Colonic mucosa (tissue), 4 donors: ENCODE measurements around the gene ZCRB1. TPM values are rescaled to one million over a fixed set of nuclear protein-coding genes. Genes with fewer than 3 reads are reported as not detected.
"Not testable (repeated sequence)": the region's sequence is repeated elsewhere in the genome, so short reads cannot be mapped to it uniquely, and the experiment has no call there.

Experiments
- DNase-seq: peaks from one replicate; pipeline ENCODE4 v3.0.0-alpha.2; 2020
- H3K27ac ChIP-seq: fragments of 200-600 bp; one replicate; pipeline ENCODE4 v1.8.0; 2021
- H3K27me3 ChIP-seq: fragments of 200-600 bp; one replicate; pipeline ENCODE4 v1.8.0; 2021
- H3K36me3 ChIP-seq: fragments of 200-600 bp; one replicate; pipeline ENCODE4 v1.8.0; 2021
- H3K4me1 ChIP-seq: fragments of 200-600 bp; one replicate; pipeline ENCODE4 v1.8.0; 2021; ENCODE audit warnings: mild to moderate bottlenecking
- H3K4me3 ChIP-seq: fragments of 200-600 bp; one replicate; pipeline ENCODE4 v1.8.0; 2021
- H3K9ac ChIP-seq, 2 donors: one replicate each; pipeline ENCODE4 v1.7.0; 2013; ENCODE audit warnings: control low read depth in 2 of 2, low read depth in 2 of 2, low read length in 2 of 2
- H3K9me3 ChIP-seq: fragments of 200-600 bp; one replicate; pipeline ENCODE4 v1.8.0; 2021
- intact Hi-C: fragments of 100-400 bp; cut with DNase I; formaldehyde crosslinking; loops from one replicate; pipeline ENCODE4 v1.14.1; 2022
- total RNA-seq, 2 donors: library from RNA; stranded (reverse); fragmentation: NEBNext Ultra II Directional in 1 of 2; extraction: Animal tissue kit (Norgen Biotek cat#: 25700) in 1 of 2; gene quantifications; one replicate each; pipeline ENCODE4 v1.2.1, GENCODE V29; 2021
- TF ChIP-seq, protein P1 (sequence below): fragments of 200-600 bp; IDR thresholded peaks from one replicate; pipeline ENCODE4 v1.8.0; 2022; ENCODE audit warnings: antibody characterized with exemption, mild to moderate bottlenecking
- donor health status: healthy.
- donor health status: DM: no; HTN: no; CAD: no.
- donor health status: DM: no; HTN: no; CAD: no.

Gene ZCRB1
- total RNA-seq, 2 donors from 2014 or later = 31.2 to 35.5 TPM

DNA sequence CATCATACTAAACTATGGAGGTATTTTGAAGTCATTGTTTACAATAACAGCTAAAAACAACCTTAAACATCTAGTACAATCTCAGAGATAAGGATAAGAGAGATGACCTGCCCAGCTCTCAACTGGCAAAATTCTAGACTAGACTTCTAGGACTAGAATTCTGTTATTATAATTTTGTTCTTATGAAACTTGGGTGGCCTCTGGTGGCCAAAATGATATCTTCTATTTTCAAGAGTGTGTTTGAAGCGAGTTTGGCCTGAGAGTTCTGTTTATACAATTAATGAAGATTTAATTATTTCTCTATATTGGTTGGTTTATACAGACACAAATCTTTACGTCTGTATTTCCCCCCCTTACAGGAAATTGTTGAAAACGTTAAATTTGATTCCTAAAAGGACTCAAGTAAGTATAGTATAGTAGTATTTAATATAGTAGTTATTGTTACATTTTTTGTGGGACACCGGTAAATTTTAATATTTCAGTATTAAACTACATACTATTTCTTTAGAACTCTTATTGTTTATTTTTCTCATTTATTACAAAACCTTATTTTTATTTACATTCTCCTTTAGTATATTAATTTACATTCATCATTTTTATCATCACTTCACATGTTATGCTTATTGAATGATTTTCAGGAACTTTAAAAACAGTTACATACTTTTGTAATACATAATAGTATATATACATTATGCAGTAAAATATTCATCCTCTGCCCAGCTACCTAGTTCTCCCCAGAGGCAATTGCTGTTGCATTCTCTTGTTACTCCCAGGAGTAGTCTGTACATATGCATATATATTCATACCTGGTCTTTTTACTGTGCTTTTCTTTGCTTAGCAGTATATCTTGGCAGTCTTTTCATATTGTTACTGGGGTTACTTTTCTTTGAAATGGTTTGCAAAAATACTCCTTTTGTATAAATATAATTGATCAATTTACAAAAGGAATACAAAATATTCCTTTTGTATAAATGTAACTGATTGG lies 6.7 kb upstream of the ZCRB1 start:
- DNase-seq = peak; percentile 30
- Histone ChIP-seq H3K4me1 (peaks cover 2% of the 10 kb centered on the region), H3K9me3 (no peaks in the 10 kb centered on the region), H3K9ac (no peak overlapping the region), H3K27me3 (no peaks in the 10 kb centered on the region), H3K4me3 (no peak overlapping the region), H3K27ac (no peak overlapping the region), H3K36me3 (no peaks in the 10 kb centered on the region)
- TF ChIP-seq, protein P1, sequence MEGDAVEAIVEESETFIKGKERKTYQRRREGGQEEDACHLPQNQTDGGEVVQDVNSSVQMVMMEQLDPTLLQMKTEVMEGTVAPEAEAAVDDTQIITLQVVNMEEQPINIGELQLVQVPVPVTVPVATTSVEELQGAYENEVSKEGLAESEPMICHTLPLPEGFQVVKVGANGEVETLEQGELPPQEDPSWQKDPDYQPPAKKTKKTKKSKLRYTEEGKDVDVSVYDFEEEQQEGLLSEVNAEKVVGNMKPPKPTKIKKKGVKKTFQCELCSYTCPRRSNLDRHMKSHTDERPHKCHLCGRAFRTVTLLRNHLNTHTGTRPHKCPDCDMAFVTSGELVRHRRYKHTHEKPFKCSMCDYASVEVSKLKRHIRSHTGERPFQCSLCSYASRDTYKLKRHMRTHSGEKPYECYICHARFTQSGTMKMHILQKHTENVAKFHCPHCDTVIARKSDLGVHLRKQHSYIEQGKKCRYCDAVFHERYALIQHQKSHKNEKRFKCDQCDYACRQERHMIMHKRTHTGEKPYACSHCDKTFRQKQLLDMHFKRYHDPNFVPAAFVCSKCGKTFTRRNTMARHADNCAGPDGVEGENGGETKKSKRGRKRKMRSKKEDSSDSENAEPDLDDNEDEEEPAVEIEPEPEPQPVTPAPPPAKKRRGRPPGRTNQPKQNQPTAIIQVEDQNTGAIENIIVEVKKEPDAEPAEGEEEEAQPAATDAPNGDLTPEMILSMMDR = peak; percentile 62
- intact Hi-C loops = loop anchor here (5.0 kb wide), 1 partner anchor 200 kb away; no protein-coding TSS in a partner anchor

DNA sequence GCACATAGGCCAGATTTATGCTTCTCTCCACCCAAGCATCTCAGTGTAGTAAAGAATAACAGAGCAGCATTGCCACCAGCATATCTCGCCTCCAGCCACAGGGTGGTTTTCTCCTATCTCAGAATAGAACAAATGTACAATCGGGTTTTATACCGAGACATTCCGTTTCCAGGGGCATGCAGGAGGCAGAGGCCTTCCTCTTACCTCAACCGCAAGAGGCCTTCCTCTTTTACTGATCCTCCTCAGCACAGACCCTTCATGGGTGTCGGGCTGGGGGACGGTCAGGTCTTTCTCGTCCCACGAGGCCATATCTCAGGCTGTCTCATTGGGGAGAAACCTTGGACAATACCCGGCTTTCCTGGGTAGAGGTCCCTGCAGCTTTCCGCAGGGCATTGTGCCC lies 4.2 kb upstream of the ZCRB1 start:
- H3K4me3 ChIP-seq, DNase-seq, H3K9ac ChIP-seq, H3K9me3 ChIP-seq, H3K36me3 ChIP-seq, H3K27ac ChIP-seq, H3K4me1 ChIP-seq, H3K27me3 ChIP-seq: not testable (repeated sequence)
- intact Hi-C loops = loop anchor here (5.0 kb wide), 1 partner anchor 198 kb away; no protein-coding TSS in a partner anchor

DNA sequence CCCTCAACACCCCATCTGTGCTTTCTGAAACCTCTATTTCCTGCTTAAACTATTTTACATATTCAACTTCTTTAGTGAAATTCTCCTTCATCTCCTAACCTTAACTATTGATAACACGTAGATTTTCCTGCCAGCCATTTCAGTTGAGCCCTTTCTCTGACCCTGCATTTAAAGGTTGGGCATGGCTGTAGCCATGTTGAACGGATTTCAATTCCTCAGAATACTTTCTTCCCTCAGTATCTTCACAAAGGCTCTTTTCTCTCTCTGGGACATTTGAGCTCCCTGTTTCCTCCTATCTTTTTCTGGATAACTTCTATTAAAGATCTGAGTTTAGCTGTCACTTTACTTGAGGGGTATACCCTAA lies 1.3 kb upstream of the ZCRB1 start:
- Histone ChIP-seq H3K9me3 (no peaks in the 10 kb centered on the region), H3K27ac (no peak overlapping the region), H3K4me3 (peak overlapping the region; percentile 51), H3K4me1 (peaks cover 7% of the 10 kb centered on the region), H3K9ac (peak overlapping the region; percentile 41 to 89), H3K36me3 (no peaks in the 10 kb centered on the region), H3K27me3 (no peaks in the 10 kb centered on the region)
- TF ChIP-seq, protein P1 = no peak
- no peak for DNase-seq
- intact Hi-C loops = no loop called here

GRCh38 chr12:42326541-42327226 lies 790 bp upstream of the ZCRB1 start:
- Histone ChIP-seq H3K36me3 (no peaks in the 10 kb centered on the region), H3K4me1 (peaks cover 7% of the 10 kb centered on the region), H3K4me3 (peak overlapping the region; percentile 51), H3K27me3 (no peaks in the 10 kb centered on the region), H3K9ac (peak overlapping the region; percentile 56 to 89), H3K9me3 (no peaks in the 10 kb centered on the region), H3K27ac (peak overlapping the region; percentile 54)
- TF ChIP-seq, protein P1 = no peak
- intact Hi-C loops = no loop called here
- DNase-seq = peak; percentile 21

DNA sequence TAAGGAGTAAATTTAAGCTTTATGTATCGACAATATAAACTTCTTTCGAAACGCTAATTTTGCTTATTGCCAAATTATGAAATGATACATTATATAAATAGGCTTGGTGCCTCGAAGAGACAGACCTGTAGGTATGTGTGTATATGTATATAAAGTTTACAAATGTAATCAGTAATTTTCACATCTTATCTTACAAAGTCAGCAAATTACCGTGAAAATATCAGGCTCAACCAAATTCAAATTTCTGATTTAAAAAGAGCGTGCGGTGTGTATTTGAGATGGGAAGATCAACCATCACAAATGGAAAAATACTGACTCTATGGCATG lies 605 bp downstream of the ZCRB1 start:
- Histone ChIP-seq H3K27ac (peak overlapping the region; percentile 54), H3K27me3 (no peaks in the 10 kb centered on the region), H3K36me3 (no peaks in the 10 kb centered on the region), H3K9ac (peak overlapping the region; percentile 56 to 89), H3K9me3 (no peaks in the 10 kb centered on the region), H3K4me3 (peak overlapping the region; percentile 51), H3K4me1 (peaks cover 7% of the 10 kb centered on the region)
- intact Hi-C loops = no loop called here
- no peak for DNase-seq
- TF ChIP-seq, protein P1 = no peak
